GM06990 (cell line): ENCODE data around the gene MAML2.

Source experiments
- DNase-seq: peaks from one replicate; pipeline ENCODE4 v3.0.0-alpha.2; 2011; ENCODE audit not compliant: insufficient read length; ENCODE audit errors: extremely low read depth
- H3K27me3 ChIP-seq: replicated peaks from 2 replicates; pipeline ENCODE4 v1.6.0; 2011; ENCODE audit warnings: low read length; ENCODE audit not compliant: control insufficient read depth, insufficient read depth
- H3K36me3 ChIP-seq: 2 replicates; pipeline ENCODE4 v1.5.1; 2011; ENCODE audit warnings: low read length; ENCODE audit not compliant: control insufficient read depth, insufficient read depth
- H3K4me3 ChIP-seq: replicated peaks from 2 replicates; pipeline ENCODE4 v1.5.1; 2011; ENCODE audit warnings: low read depth, mild to moderate bottlenecking, control low read depth, low read length
- TF ChIP-seq, protein P1 (sequence below): IDR thresholded peaks from 2 replicates; pipeline ENCODE4 v1.5.1; 2011; ENCODE audit warnings: low read length, control low read depth, mild to moderate bottlenecking, inconsistent platforms; ENCODE audit not compliant: insufficient read depth, poor library complexity, severe bottlenecking

Gene MAML2

DNA sequence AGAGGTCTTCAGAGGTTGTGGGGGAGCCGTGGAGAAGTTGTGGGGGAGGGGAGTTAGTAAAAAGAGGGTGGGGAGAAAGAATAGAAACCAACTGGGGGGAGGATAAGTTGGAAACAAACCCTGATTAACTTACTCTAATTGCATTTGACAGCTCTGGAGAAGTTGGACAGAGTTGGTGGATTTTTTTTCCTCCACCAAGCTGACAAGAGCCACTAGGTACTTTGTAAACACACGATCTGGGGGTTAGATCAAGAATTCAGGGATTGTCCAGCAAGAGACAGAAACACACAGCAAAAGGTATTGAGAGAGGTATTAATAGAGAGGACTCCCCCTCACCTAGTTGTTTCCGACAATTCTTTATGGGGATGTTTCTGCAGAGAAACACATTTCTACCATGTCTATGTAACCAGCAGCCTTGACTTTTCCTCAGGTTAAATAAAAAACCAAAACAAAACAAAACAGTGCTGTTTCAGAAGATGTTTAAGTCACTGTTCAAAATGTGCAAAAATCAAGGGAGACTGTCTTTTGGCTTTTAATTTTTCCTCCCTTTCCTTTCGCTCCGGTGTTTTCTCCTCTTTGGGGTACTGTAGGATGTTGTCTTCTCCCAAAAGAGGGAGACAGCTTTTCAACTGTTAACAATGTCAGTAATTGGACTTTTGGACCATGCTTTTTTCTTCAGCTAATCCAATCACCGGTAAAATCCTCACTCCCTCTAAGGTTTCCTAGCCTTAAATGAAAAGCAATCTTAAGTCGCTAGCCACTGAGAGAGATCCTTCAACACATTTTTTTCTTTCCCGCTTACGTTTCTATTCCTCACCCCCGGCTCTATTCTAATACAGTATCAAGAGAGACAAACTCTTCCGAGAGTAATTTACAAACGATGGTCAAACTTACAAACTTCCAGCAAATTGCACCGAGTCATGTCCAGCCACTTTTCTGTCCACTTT lies 708 bp downstream of the MAML2 start:
- H3K27me3 ChIP-seq: no peaks in the 10 kb centered on the region
- TF ChIP-seq, protein P1, sequence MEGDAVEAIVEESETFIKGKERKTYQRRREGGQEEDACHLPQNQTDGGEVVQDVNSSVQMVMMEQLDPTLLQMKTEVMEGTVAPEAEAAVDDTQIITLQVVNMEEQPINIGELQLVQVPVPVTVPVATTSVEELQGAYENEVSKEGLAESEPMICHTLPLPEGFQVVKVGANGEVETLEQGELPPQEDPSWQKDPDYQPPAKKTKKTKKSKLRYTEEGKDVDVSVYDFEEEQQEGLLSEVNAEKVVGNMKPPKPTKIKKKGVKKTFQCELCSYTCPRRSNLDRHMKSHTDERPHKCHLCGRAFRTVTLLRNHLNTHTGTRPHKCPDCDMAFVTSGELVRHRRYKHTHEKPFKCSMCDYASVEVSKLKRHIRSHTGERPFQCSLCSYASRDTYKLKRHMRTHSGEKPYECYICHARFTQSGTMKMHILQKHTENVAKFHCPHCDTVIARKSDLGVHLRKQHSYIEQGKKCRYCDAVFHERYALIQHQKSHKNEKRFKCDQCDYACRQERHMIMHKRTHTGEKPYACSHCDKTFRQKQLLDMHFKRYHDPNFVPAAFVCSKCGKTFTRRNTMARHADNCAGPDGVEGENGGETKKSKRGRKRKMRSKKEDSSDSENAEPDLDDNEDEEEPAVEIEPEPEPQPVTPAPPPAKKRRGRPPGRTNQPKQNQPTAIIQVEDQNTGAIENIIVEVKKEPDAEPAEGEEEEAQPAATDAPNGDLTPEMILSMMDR: no peak
- H3K4me3 ChIP-seq: peak overlapping the region; percentile 85
- no peaks in the 10 kb centered on the region for H3K36me3 ChIP-seq
- no peak for DNase-seq

GRCh38 chr11:96341211-96342013 lies 1.6 kb downstream of the MAML2 start:
- peak overlapping the region; percentile 85 for H3K4me3 ChIP-seq
- no peaks in the 10 kb centered on the region for H3K27me3 ChIP-seq
- DNase-seq: peak; percentile 86
- TF ChIP-seq, protein P1: peak; percentile 58
- H3K36me3 ChIP-seq: no peaks in the 10 kb centered on the region

DNA sequence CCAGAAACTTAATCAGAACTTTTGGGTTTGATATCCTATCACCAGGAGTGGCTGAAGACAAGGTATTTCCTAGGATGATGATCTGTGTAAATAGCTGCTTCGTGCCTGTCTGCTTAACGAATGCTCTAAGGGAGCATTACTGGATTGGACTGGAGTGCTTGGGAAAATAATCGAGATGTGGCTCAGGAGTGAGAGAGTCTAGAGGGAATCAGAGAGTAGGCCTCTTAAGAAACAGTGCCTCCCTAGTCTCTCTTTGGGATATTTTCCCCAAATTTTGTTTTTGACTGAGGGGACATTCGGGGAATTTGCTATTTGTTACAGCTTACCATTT lies 2.5 kb downstream of the MAML2 start:
- peak overlapping the region; percentile 85 for H3K4me3 ChIP-seq
- no peaks in the 10 kb centered on the region for H3K36me3 ChIP-seq
- H3K27me3 ChIP-seq: no peaks in the 10 kb centered on the region
- no peak for DNase-seq
- TF ChIP-seq, protein P1: no peak

DNA sequence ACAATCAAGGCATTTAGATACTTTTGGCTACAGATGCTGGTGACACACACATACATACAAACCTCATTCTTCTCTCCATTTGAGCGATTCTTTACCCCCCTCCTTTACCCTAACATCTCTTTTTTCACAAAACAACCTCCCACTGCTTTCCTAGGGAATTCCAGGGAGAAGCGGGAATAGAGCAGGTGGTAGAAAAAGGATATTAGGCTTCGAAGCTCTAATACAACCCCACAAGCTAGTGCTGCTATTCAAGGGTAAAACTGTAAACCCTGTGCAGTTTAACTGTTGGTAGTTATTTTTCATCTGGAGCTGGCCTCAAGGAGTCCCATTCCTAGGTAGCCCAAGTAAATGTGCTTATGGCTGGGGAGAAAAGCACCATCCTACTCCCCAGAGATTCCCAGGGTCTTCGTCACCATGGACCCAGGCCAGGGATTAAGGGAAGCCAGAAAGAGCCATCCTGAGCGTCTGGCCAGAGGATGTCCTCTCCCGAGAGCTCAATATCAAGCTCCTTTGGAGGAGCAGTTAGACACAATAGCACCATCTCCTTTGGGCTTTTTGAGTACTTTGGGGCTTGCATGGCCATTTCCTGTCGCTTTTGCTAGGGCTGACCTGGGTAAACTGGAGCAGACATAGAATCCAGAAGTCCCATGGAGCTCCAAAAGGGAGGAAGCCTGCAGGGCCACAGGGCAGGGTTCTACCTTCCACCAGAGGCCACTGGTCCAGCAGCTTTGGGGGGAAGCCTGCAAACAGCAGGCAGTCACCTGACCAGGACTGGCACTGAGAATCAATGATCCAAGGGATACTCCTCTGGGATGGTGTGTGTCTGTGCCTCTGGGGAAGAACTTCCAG lies 3.1 kb downstream of the MAML2 start:
- H3K4me3 ChIP-seq: peak overlapping the region; percentile 85
- TF ChIP-seq, protein P1: no peak

GRCh38 chr11:96338910-96339705 lies 3.9 kb downstream of the MAML2 start:
- H3K36me3 ChIP-seq: no peaks in the 10 kb centered on the region
- peak; percentile 71 for DNase-seq
- peak overlapping the region; percentile 85 for H3K4me3 ChIP-seq
- TF ChIP-seq, protein P1: no peak
- no peaks in the 10 kb centered on the region for H3K27me3 ChIP-seq

More for the DNA sequence above, 3.1 kb downstream of the MAML2 start:
- DNase-seq: no peak
- no peaks in the 10 kb centered on the region for H3K36me3 ChIP-seq
- H3K27me3 ChIP-seq: no peaks in the 10 kb centered on the region
